NCI-H187 (cell line): Measurements from ENCODE around the gene IFFO2.

Source experiments
- DNase-seq, 2 experiments: peaks; one replicate each; lab custom pipeline; 2025; lab: John Stamatoyannopoulos, UW

The IFFO2 gene

DNA sequence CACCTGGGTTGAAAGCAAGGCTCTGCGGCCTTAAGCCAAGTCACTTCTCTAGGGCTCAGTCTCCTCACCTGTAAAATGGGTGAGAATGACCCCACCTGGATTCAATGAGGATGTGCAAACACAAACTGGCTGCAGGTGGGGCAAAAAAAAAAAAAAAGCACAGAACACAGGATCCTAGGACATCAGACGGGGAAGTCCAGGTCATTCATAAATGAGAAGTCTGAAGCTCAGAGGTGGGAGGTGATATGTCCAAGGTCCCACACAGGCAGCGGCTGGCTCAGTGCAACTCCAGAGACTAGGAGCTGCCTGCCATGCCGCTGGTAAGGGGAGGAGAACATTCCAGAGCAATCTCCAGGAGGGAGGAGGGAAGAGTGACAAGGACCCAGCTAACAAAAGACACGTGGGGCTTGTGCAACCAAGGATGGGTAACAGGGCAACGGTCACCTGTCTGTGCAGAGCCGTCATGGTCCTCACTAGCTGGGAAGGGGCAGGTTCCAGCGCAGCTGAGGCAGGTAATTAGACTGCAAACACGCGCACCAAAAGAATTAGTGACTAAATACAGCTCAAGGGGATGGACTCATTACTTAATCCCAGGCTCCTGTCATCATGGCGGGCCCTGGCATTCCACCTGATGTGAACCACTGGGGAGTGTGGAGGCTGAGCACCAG lies 19.5 kb downstream of the IFFO2 start:
- no peak for DNase-seq

GRCh38 chr1:18936471-18936813 lies 20.0 kb downstream of the IFFO2 start:
- DNase-seq: no peak

DNA sequence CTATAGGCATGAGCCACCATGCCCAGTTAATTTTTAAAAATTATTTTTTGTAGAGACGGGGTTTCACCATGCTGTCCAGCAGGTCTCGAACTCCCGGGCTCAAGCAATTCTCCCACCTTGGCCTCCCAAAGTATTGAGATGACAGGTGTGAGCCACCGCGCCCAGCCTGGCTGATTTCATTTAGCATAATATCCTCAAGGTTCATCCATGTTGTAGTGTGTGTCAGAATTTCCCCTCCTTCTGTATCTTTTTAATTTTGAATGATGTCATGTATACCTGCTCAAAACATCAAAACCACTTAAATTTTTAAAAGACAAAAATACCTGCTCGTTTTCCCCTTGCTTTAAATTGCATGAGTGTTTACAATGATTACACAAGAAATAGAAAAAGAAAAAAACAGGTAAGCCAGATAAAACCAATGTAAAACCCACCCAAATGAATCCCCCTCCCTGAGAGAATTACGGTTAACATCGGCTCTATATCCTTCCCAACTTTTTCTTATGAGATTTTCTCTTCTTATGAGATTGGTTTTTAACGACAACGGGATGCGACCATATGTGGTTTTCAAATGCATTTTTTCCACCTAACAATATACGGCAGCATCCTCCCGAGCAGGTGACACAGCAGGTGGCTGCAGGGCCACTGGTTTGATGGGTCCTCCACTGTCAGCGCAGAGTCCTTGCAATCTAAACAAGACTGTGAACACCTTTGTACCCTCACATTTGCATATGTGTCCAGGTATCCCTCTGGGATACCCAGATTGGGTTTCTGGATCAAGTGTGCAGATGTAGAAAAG lies 22.1 kb downstream of the IFFO2 start:
- peak; percentile 31 to 69 for DNase-seq

DNA sequence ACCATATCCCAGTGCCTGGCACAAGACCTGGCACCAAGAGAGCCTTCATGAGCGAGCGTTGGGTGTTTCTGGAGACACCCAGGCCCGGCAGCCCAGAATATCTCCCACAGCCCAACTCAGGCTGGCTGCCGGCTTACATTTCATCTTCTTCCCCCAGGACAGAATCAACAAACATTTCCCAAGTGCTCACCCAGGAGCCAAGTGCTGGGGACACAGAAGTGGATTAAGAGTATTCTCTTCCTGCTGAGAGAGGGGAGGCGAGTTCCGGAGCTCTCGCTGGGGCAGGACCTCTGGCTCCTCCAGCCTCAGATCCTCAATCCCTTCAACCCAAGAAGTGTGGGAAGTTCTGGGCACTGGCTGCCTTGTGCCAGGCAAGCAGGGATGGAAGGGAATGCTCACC lies 23.6 kb downstream of the IFFO2 start:
- no peak for DNase-seq

DNA sequence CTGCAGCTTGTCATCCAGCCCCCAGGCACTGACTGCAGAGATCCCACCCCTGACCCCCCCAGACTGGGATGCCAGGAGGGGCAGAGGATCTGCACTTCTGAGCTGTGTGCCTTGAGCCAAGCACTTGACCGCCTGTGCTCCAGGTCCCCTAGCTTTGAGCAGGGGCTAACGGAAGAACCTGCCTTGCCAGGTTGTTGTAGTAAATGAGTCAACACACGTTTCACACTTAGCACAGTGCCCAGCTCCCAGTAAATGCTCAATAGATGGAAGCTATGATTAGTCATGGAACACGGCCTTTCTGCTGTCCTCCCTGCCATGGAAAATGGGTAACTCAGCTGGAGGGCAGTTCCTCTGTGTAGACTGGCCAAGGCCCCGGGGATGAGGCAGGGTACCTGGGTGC lies 24.1 kb downstream of the IFFO2 start:
- DNase-seq: no peak

GRCh38 chr1:18931730-18932129 lies 24.7 kb downstream of the IFFO2 start:
- DNase-seq: no peak

GRCh38 chr1:18929686-18930085 lies 26.8 kb downstream of the IFFO2 start:
- DNase-seq: no peak

GRCh38 chr1:18928985-18929384 lies 27.5 kb downstream of the IFFO2 start:
- no peak for DNase-seq

DNA sequence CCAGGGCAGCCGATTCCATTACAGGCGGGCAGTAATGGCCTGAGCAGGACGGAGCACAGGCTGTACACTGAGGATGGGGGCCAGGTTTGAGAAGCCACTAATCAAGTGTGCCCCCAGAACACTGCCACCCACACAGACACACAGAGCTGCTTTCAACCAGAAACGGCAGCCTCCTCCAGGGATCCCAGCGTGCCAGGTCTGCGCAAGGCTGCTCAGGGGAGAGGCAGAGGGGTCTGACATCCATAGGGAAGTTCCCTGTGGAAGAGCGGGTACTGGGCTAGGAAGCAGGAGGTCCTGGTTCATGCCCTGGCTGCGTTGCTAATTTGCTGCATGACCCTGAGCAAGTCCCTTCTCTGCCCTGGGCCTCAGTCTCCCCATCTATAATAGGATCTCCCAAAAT lies 28.1 kb downstream of the IFFO2 start:
- DNase-seq: no peak

GRCh38 chr1:18927654-18928272 lies 28.7 kb downstream of the IFFO2 start:
- DNase-seq: no peak

- no peak for DNase-seq
Measured at GRCh38 chr1:18927082-18927653, 29.3 kb downstream of the IFFO2 start.

DNA sequence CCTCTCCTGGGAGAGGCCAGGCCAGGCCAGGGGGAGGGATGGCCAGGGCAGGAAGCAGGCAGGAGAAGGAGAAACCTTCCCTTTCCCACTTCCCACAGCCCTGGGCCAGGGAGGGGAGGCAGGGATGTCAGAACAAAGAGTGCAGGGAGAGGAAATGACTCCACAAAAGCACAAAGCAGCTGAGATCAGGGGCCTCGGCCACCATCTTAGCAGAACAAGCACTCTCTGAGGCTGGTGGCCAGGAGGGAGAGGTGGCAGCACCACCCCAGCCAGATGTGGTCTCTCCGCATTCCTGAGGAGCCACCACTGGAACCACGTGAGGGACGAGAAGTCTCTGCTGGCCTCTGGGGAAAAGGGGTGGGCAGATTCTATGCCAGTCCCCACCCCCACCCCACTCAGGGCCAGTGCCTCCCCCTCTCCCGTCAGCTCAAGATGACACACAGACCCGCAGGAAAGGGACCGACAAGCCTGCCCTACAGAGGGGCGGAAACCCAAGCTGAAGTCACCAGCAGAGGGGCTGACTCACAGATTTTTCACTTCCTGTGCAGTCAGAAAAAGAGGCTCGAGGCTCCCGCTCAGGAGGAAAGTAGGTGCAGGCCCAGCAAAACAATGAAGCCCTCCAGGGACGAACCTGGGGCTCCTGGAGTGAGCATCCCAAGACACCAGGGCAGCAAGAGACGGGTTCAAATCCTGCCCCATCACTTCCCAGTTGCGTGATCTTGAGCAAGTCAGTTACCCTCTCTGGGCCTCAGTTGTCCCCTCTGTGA lies 30.0 kb downstream of the IFFO2 start:
- DNase-seq: no peak

DNA sequence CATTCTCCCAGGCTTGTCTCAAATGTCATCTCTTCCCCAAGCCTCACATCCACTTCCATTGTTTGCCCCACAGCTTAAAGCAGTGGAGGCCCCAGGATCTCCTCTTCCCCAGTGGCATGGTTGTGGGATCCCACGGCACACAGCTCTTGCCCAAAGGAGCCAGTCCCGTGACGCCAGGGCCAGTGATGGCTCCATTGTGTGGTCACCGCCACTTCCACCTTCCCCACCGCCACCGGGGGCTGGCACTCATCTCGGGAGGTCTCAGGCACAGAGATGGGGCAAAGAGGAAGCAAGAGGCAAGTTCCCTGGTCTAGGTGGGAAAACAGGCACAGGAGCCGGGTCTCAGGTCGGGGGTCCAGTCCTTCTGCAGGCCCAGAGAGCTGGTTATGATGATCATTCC lies 31.2 kb downstream of the IFFO2 start:
- no peak for DNase-seq

DNA sequence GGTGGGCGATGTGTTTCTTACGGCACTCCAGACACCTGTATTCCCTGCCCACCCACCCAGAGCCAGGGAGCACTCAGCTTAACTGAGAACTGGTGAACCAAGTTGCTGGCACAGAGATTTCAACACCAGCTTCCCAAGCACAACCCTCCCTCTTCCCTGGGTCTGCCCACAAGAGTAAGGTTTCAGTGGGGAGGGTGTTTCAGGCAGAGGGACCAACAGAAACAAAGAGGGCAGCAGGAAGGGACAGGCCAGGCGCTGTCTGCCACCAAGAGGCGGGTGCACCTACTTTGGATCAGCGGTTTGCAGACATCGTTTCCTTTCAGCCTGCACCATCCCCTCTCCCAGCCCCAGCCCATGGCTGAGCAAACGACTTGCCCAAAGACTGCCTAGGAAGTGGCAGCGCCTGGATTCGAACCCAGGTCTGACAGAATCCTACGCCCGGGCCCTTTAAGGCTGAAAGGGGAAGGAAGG lies 32.2 kb downstream of the IFFO2 start:
- DNase-seq: no peak

- no peak for DNase-seq
Measured at GRCh38 chr1:18923756-18924211, 32.7 kb downstream of the IFFO2 start.

GRCh38 chr1:18922848-18923755 lies 33.4 kb downstream of the IFFO2 start:
- peak in 1 of 2 experiments; percentile 36 for DNase-seq

- DNase-seq: no peak
Measured at GRCh38 chr1:18922319-18922726, 34.2 kb downstream of the IFFO2 start.

GRCh38 chr1:18921516-18922251 lies 34.8 kb downstream of the IFFO2 start:
- DNase-seq: no peak

DNA sequence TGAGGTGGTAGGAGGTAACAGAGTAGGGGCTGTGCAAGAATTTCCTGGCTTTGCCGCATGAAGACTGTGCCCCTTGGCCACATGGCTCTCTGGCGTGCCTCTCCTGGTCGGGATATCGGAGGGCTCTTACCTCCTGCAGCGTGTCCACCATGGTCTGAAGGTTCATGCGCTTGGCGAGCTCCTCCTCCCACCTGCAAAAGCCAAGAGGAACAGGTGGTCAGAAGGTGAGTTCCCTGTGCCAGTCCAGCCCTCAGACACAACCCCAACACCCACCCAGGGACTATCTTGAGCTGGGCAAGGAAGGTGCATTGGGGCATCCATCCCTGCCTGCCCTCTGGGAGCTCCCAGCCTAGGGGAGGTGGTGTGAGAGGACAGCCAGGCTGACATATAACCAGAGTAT lies 35.5 kb downstream of the IFFO2 start:
- DNase-seq: no peak

DNA sequence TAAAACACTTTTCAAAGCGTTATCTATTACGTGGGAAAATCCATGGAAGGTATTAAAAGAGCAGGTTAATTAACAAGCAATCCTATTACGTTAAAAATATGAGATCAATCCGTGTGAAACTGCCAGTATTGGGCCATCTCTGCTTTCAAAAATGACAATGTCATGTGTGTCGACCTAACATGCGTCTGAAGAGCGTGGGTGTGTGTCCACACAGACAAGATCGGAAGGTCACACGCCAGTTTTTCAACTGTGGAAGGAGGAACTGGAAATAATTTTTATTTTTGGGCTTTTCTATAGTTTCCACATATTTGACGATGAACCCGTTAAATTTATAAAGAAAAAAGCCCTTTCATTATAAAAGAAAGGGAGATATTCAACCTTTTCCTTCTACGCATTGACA lies 36.5 kb downstream of the IFFO2 start:
- no peak for DNase-seq
